ENCODE measurements around the gene ZKSCAN3. TPM values are rescaled to one million over a fixed set of nuclear protein-coding genes. Genes with fewer than 3 reads are reported as not detected.

Gene ZKSCAN3
- total and polyA plus RNA-seq, 10 of the 15 experiments (the other 5 are each of a cell fraction or from before 2014, with no cell fraction given) = 0.86 to 4.3 (median 3.1) TPM

DNA sequence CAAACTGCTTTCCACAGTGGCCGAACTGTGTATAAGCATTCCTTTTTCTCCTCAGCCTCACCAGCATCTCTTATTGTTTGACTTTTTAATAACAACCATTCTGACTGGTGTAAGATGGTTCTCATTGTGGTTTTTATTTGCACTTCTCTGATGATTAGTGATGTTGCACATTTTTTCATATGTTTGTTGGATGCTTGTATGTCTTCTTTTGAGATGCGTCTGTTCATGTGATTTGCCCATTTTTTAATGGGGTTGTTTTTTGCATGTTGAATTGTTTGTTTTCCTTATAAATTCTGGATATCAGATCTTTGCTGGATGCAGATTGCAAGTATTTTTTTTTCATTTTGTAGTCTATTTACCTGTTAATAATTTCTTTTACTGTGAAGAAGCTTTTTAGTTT lies 61.0 kb downstream of the ZKSCAN3 start:
- no peak overlapping the region for H2AFZ ChIP-seq (ENCODE audit: control insufficient read depth, low read depth, low read length)
- no peaks in the 10 kb centered on the region for H3K36me3 ChIP-seq (ENCODE audit: control insufficient read depth in 2 of 2, insufficient read depth in 2 of 2, low read length in 1 of 2)
- no peak overlapping the region for H3K9ac ChIP-seq (ENCODE audit: control insufficient read depth, insufficient read depth, low read length)
- TF ChIP-seq MEF2A (IDR thresholded peaks at IDR 0.05; ENCODE audit: insufficient read depth, low read depth, low read length) (no peak), SREBF1 (IDR thresholded peaks at IDR 0.05; ENCODE audit: low read length) (no peak), TCF12 (IDR thresholded peaks at IDR 0.05; ENCODE audit: low read depth, low read length) (no peak), BACH1 (IDR thresholded peaks at IDR 0.05; ENCODE audit: borderline replicate concordance) (no peak), STAT1 (conservative IDR thresholded peaks at IDR 0.05) (no peak), SIN3A (IDR thresholded peaks at IDR 0.05; ENCODE audit: low read depth, low read length) (no peak), GATAD2B (conservative IDR thresholded peaks at IDR 0.05; ENCODE audit: low read depth) (no peak), MYB (IDR thresholded peaks at IDR 0.05; ENCODE audit: borderline replicate concordance, low read depth, low read length) (no peak), ZNF384 (IDR thresholded peaks at IDR 0.05; ENCODE audit: borderline replicate concordance, low read depth, low read length) (no peak), MYC (IDR thresholded peaks at IDR 0.05; ENCODE audit: insufficient read depth, insufficient read length, insufficient replicate concordance, low read length, severe bottlenecking) (no peak), ZNF24 (IDR thresholded peaks at IDR 0.05) (no peak), GABPA (IDR thresholded peaks at IDR 0.05; ENCODE audit: low read depth) (no peak), PML (IDR thresholded peaks at IDR 0.05; ENCODE audit: low read length) (no peak), FOS (IDR thresholded peaks at IDR 0.05; ENCODE audit: borderline replicate concordance, extremely low read depth, insufficient read length) (no peak), POLR2AphosphoS2 (IDR thresholded peaks at IDR 0.05; ENCODE audit: low read depth, low read length) (no peak), STAT3 (IDR thresholded peaks at IDR 0.05; ENCODE audit: low read depth, low read length) (no peak), MXI1 (IDR thresholded peaks at IDR 0.05; ENCODE audit: low read depth, low read length) (no peak)
- TF ChIP-seq, protein P1, sequence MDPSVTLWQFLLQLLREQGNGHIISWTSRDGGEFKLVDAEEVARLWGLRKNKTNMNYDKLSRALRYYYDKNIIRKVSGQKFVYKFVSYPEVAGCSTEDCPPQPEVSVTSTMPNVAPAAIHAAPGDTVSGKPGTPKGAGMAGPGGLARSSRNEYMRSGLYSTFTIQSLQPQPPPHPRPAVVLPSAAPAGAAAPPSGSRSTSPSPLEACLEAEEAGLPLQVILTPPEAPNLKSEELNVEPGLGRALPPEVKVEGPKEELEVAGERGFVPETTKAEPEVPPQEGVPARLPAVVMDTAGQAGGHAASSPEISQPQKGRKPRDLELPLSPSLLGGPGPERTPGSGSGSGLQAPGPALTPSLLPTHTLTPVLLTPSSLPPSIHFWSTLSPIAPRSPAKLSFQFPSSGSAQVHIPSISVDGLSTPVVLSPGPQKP (IDR thresholded peaks at IDR 0.05; ENCODE audit: low read depth, low read length) = no peak
- TF ChIP-seq, protein P2, sequence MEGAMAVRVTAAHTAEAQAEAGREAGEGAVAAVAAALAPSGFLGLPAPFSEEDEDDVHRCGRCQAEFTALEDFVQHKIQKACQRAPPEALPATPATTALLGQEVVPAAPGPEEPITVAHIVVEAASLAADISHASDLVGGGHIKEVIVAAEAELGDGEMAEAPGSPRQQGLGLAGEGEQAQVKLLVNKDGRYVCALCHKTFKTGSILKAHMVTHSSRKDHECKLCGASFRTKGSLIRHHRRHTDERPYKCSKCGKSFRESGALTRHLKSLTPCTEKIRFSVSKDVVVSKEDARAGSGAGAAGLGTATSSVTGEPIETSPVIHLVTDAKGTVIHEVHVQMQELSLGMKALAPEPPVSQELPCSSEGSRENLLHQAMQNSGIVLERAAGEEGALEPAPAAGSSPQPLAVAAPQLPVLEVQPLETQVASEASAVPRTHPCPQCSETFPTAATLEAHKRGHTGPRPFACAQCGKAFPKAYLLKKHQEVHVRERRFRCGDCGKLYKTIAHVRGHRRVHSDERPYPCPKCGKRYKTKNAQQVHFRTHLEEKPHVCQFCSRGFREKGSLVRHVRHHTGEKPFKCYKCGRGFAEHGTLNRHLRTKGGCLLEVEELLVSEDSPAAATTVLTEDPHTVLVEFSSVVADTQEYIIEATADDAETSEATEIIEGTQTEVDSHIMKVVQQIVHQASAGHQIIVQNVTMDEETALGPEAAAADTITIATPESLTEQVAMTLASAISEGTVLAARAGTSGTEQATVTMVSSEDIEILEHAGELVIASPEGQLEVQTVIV (IDR thresholded peaks at IDR 0.05; ENCODE audit: borderline replicate concordance, partially characterized antibody) = no peak
- 100% methylated on average over 2 of the region's 2 CpGs for WGBS (ENCODE audit: insufficient coverage, insufficient replicate concordance, low lambda C conversion rate, missing lambda C conversion rate)
- no peak for DNase-seq (ENCODE audit: low read depth, low spot score)
- no peak overlapping the region for H3K27ac ChIP-seq (ENCODE audit: control insufficient read depth, insufficient read depth)
- H4K20me1 ChIP-seq (ENCODE audit: control insufficient read depth, insufficient read depth) = no peaks in the 10 kb centered on the region
- no peaks in the 10 kb centered on the region for H3K4me1 ChIP-seq (ENCODE audit: control insufficient read depth, insufficient read depth, low read length)
- POLR2A ChIA-PET = interaction anchor here (0.7 kb wide), 1 partner anchor 14 kb away, joined by 3 read pairs; no protein-coding TSS in a partner anchor
- no TSS peak for BruUV-seq (replicated peaks)
- intact Hi-C loops (cut with micrococcal nuclease; ENCODE audit: unreplicated experiment) (no loop called here), in situ Hi-C loops (cut with MboI) (no loop called here)
- H3K27me3 ChIP-seq (replicated peaks in 1 of 2; ENCODE audit: control insufficient read depth in 2 of 2, insufficient read depth in 2 of 2, low read length in 1 of 2) = no peaks in the 10 kb centered on the region
- CTCF ChIA-PET = no interaction called here
- H3K4me3 ChIP-seq = no peak overlapping the region
- no peak overlapping the region for H3K4me2 ChIP-seq (ENCODE audit: control insufficient read depth, insufficient read depth)
- no peak for FAIRE-seq
- SMC1A ChIA-PET (ENCODE audit: uncharacterized antibody, unreplicated experiment) = no interaction called here
- ATAC-seq = no peak
- no peaks in the 10 kb centered on the region; the same call in 2 of the 3 replicates for H3K9me3 ChIP-seq (replicated peaks; ENCODE audit: control insufficient read depth, insufficient read depth, low read length)
- RAD21 ChIA-PET (ENCODE audit: unreplicated experiment) = no interaction called here
- H3K79me2 ChIP-seq (ENCODE audit: control insufficient read depth, insufficient read depth, low read length) = no peaks in the 10 kb centered on the region

Data from GM12878 (cell line).